HG03432 (cell line): ENCODE data around the gene EAPP.
"Not testable (repeated sequence)": the region's sequence is repeated elsewhere in the genome, so short reads cannot be mapped to it uniquely, and the experiment has no call there.

Experiments used
- ATAC-seq: cut with Tn5 transposase; IDR thresholded peaks from one replicate; pipeline ENCODE4 v1.9.1; 2021; ENCODE audit warnings: mild to moderate bottlenecking, moderate library complexity; ENCODE audit not compliant: unreplicated experiment

Gene EAPP

DNA sequence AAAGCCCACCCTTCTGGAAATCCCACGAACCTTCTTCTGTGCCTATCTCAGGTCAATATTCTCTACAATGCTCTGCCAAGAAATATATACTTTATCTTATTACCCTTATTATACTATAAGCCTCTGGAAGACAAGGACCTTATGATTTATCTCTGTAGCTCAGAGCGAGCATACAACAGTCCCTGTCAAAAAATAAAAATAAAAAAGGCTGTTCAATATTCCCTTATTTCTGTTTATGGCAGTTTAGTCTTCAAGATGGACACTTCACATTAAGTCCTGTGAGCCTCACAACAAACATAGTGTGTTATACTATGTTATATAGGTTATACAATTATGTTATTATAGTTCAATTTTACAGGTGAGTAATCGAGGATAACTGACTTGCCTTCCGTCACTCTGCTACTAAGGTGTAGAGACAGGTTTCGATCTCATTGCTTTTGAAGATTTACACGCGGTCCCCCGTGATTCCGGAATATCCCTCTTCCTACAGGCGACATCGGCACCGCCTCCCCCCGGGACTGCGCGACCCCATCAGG is 562 bp downstream of the EAPP start:
- no peak for ATAC-seq

DNA sequence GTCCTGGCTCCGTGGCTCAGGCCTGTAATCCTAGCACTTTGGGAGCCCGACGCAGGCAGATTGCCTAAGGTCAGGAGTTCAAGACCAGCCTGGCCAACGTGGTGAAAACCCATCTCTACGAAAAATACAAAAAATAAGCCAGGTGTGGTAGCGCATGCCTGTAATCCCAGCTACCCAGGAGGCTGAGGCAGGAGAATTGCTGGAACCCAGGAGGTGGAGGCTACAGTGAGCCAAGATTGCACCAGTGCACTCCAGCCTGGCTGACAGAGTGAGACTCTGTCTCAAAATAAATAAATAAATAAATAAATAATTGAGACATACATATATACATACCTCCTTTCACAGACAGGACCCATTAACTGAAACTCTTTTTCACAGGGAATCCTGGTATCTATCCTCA is 1.4 kb downstream of the EAPP start:
- not testable (repeated sequence) for ATAC-seq

- ATAC-seq: no peak
These were observed 1.9 kb downstream of the EAPP start for GRCh38 chr14:34537677-34538009.

DNA sequence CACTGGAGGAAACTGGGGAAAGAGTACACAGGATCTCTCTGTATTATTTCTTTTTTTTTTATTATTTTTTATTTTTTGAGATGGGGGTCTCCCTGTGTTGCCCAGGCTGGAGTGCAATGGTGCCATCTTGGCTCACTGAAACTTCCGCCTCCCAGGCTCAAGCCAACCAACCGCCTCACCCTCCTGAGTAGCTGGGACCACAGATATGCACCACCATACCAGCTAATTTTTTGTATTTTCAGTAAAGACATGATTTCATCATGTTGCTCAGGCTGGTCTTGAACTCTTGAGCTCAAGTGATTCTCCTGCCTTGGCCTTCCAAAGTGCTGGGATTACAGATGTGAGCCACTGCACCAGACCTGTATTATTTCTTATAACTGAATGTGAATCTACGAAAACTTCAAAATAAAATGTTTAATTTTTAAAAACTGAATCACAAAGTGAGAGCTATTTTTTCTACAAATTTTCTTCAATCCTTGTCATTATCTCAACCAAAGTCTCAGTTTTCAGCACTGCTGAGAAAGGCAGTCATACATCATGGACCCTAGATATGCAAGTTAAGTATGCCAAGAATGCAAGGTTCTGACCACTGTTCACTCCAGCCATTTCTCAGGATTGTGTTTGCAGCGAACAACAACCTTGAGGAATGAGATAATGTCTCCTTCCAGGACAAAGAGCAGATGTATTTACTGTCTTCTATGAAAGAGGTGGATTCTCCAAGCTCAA is 2.4 kb downstream of the EAPP start:
- no peak for ATAC-seq

DNA sequence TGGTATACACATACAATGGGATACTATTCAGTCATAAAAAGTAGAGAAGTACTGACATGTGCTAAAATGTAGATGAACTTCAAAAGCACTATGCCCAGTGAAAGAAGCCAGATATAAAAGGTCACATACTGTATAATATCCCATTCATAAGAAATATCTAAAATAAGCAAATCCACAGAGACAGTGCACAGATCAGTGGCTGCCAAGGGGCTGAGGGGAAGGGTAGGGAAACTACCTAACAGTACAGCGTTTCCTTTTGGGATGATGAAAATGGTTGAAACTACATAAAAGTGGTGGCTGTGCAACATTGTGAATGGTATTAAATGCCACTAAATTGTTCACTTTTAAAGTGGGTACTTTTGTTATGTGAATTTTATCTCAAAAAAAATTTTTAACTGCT is 11.9 kb downstream of the EAPP start:
- no peak for ATAC-seq

DNA sequence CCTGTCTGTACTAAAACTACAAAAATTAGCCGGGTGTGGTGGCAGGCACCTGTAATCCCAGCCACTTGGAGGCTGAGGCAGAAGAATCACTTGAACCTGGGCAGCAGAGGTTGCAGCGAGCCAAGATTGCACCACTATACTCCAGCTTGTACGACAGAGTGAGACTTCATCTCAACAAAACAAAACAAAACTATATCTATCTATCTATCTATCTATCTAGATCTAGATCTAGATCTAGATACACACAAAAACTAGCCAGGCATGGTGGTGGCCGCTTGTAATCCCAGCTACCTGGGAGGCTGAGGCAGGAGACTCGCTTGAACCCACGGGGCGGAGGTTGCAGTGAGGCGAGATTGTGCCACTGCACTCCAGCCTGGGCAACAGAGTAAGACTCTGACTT is 15.3 kb downstream of the EAPP start:
- not testable (repeated sequence) for ATAC-seq

DNA sequence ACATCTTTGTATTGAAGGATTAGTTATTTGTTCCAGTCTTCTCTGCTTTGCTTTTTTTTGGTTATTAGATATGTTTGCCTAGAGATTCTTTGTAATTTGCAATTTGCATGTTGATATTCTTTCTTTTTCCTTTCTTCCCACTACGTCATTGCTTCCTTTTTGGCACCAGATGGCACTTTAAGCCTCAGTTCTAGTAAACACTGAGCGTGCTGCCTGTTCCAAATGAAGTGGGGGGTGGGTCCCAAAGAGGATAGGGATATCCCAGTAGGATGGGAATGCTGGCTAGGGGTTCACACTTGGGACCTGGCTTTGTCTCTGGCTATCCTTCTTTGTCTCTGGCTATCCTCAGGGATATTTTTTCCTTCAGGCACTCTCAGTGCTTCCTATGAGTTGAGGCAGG is 17.0 kb downstream of the EAPP start:
- no peak for ATAC-seq

GRCh38 chr14:34521071-34521470 is 18.4 kb downstream of the EAPP start:
- not testable (repeated sequence) for ATAC-seq

DNA sequence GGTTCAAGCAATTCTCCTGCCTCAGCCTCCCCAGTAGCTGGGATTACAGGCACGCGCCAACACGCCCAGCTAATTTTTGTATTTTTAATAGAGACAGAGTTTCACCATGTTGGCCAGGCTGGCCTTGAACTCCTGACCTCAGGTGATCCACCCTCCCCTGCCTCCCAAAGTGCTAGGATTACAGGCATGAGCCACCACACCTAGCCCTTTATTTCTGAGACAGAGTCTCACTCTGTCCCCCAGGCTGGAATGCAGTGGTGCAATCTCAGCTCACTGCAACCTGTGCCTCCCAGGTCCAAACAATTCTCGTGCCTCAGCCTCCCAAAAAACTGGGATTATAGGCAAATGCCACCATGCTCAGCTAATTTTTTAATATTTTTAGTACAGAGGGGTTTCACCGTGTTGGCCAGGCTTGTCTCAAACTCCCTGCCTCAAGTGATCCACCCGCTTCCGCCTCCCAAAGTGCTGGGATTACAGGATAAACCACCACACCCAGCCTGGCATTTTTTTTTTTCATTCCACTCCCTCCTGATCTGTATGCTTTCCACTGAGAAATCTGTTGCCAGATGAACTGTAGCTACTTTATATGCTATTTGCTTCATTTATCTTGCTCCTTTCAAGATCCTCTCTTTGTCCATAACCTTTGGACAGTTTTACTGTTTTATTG is 19.1 kb downstream of the EAPP start:
- ATAC-seq: not testable (repeated sequence)

DNA sequence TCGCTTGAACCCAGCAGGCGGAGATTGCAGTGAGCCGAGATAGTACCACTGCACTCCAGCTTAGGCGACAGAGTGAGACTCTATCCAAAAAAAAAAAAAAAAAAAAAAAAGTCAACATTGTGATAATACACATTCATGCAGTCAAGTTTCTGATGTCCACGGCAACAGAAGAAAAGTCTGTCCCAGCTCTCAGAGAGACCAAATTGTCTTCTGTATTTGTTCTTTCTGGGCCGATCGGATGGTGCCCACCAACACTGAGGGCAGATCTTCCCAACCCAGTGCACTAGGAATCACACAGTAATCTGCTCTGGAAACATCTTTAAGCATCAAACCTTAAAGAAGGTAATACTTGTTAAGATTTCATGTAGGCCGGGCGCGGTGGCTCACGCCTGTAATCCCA is 31.6 kb downstream of the EAPP start:
- ATAC-seq: no peak

GRCh38 chr14:34507459-34507858 is 32.0 kb downstream of the EAPP start:
- no peak for ATAC-seq

- ATAC-seq: not testable (repeated sequence)
These were observed 34.4 kb downstream of the EAPP start for GRCh38 chr14:34505124-34505491.

DNA sequence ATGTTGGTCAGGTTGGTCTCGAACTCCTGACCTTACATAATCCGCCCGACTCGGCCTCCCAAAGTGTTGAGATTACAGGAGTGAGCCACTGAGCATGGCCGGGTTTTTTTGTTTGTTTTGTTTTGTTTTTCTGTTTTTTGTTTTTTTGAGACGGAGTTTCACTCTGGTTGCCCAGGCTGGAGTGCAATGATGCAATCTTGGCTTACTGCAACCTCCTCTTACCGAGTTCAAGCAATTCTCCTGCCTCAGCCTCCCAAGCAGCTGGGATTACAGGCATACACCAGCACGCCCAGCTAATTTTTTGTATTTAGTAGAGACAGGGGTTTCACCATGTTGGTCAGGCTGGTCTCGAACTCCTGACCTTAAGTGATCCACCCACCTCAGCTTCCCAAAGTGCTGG is 35.5 kb downstream of the EAPP start:
- not testable (repeated sequence) for ATAC-seq

DNA sequence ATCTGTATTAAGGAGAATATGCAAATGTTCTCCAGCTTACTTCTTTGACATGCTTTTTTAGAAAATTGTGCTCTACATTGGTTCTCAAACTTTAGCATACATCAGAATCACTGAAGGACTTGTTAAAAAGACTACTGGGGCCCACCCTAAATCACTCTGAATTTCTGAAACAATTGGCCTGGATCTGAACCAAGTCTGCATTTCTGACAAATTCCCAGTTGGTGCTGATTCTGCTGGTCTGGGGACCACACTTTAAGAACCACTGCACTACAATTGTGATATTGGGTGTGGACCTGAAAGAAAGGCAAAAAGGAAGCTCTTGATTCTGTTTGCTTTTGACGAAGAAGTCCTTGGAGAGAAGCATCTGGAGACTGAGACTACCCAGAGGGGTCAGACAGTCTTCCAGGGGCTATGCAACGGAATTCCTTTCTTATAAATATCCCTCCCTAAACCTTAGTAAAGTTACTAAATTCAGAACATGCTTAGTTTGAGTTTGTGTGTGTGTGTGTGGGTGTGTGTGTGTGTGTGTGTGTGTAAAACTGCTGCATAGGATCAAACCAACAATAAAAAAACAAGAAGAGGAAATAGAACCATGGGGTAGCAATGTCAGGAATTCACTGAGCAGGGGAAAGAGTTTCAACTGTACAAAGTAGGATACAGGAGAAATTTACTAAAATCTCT is 36.8 kb downstream of the EAPP start:
- no peak for ATAC-seq

DNA sequence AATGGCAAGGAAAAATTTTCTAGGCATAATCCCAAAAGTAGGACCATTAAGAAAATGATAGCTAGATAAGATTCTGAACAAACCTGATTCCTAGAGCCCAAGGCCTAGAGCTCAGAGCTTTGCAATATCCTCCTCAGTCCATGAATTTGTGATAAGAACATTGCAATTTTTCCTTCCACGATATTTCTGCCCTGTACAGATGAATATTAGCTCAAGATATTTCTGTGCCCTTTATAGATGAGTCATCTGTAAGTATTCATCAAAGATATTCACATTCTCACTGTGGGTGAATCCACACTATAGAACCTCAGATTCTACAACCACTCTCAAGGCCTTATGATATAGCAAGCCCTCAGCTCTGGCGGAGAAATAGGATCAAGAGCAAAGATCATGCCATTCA is 37.5 kb downstream of the EAPP start:
- ATAC-seq: no peak

- no peak for ATAC-seq
These were observed 38.4 kb downstream of the EAPP start for GRCh38 chr14:34501004-34501580.

DNA sequence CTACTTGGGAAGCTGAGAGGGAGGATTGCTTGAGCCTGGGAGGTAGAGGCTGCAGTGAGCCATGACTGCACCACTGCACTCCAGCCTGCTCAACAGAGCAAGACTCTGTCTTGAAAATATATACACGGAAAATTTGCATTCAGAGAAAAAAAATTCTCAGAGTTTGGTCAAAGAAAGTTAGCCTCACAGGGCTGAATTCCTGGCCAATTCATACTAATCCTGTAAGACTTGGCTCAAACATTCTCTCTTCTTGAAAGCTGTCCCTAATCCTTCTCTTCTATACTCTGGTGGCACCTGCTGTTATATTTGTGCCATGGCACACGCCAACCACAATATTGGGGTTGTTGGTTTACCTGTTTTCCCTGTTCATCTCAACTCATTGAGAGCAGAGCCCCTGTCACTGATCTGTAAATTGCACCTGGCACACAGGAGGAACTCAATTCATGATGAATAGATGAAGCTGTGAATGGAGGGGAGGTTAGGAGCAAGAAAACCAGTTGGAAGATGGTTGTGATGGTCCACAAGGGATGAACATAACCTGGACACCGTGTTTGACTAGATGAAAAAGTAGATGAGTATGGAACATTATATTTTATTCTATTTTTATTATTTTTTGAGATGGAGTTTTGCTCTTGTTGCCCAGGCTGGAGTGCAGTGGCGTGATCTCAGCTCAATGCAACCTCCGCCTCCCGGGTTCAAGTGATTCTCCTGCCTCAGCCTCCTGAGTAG is 40.7 kb downstream of the EAPP start:
- ATAC-seq: no peak

- no peak for ATAC-seq
These were observed 42.6 kb downstream of the EAPP start for GRCh38 chr14:34496679-34497513.

GRCh38 chr14:34496007-34496678 is 43.4 kb downstream of the EAPP start:
- no peak for ATAC-seq

- ATAC-seq: no peak
These were observed 50.2 kb downstream of the EAPP start for GRCh38 chr14:34489324-34489723.
